ENCODE results near the gene NEAT1.
A peak's percentile ranks its signal among the peaks of the same experiment; 100 is the strongest.
"Not testable (repeated sequence)": the region's sequence is repeated elsewhere in the genome, so short reads cannot be mapped to it uniquely, and the experiment has no call there.

NEAT1 gene

GRCh38 chr11:65452806-65453490 is 30.4 kb downstream of the NEAT1 start:
- no peak for DNase-seq (ENCODE audit: low spot score in 2 of 2)
- peaks cover 47% of the 10 kb centered on the region for H3K4me1 Mint-ChIP-seq
- H3K36me3 Mint-ChIP-seq = peaks cover 36% of the 10 kb centered on the region
- no peak for ATAC-seq
- peak overlapping the region; percentile 64 for H3K27ac Mint-ChIP-seq
- H3K4me3 Mint-ChIP-seq = peak overlapping the region; percentile 94
- no peaks in the 10 kb centered on the region for H3K9me3 Mint-ChIP-seq

- peak overlapping the region; percentile 94 for H3K4me3 Mint-ChIP-seq
- peak overlapping the region; percentile 96 for H3K27ac Mint-ChIP-seq
- DNase-seq (ENCODE audit: low spot score in 2 of 2) = no peak
- H3K36me3 Mint-ChIP-seq = peaks cover 36% of the 10 kb centered on the region
- ATAC-seq = no peak
- H3K9me3 Mint-ChIP-seq = no peaks in the 10 kb centered on the region
- H3K4me1 Mint-ChIP-seq = peaks cover 37% of the 10 kb centered on the region
These were observed 31.7 kb downstream of the NEAT1 start for GRCh38 chr11:65454311-65454695.

- Mint-ChIP-seq H3K36me3 (peaks cover 33% of the 10 kb centered on the region), H3K27ac (peak overlapping the region; percentile 96), H3K4me3 (peak overlapping the region; percentile 94), H3K4me1 (peaks cover 42% of the 10 kb centered on the region), H3K9me3 (no peaks in the 10 kb centered on the region)
- peak; percentile 96 for ATAC-seq
- peak; percentile 80 to 92 for DNase-seq (ENCODE audit: low spot score in 2 of 2)
These were observed 32.3 kb downstream of the NEAT1 start for GRCh38 chr11:65454696-65455456.

- H3K4me1 Mint-ChIP-seq = peaks cover 42% of the 10 kb centered on the region
- H3K27ac Mint-ChIP-seq = peak overlapping the region; percentile 96
- no peak for DNase-seq (ENCODE audit: low spot score in 2 of 2)
- H3K36me3 Mint-ChIP-seq = peaks cover 25% of the 10 kb centered on the region
- no peaks in the 10 kb centered on the region for H3K9me3 Mint-ChIP-seq
- no peak for ATAC-seq
- peak overlapping the region; percentile 94 for H3K4me3 Mint-ChIP-seq
These were observed 33.8 kb downstream of the NEAT1 start for GRCh38 chr11:65456418-65456817.

- H3K27ac Mint-ChIP-seq = no peak overlapping the region
- peaks cover 27% of the 10 kb centered on the region for H3K36me3 Mint-ChIP-seq
- ATAC-seq (no peak), DNase-seq (ENCODE audit: low spot score in 2 of 2) (no peak)
- H3K4me1 Mint-ChIP-seq = peaks cover 28% of the 10 kb centered on the region
- H3K4me3 Mint-ChIP-seq = no peak overlapping the region
- H3K9me3 Mint-ChIP-seq = no peaks in the 10 kb centered on the region
These were observed 37.0 kb downstream of the NEAT1 start for GRCh38 chr11:65459552-65459951.

- ATAC-seq; H3K36me3 Mint-ChIP-seq; DNase-seq (ENCODE audit: low spot score in 2 of 2); H3K27ac Mint-ChIP-seq; H3K9me3 Mint-ChIP-seq; H3K4me3 Mint-ChIP-seq: not testable (repeated sequence)
- H3K4me1 Mint-ChIP-seq = peaks cover 15% of the 10 kb centered on the region
These were observed 42.9 kb downstream of the NEAT1 start for GRCh38 chr11:65465471-65465870.

- not testable (repeated sequence) for H3K27ac Mint-ChIP-seq; ATAC-seq; H3K9me3 Mint-ChIP-seq; DNase-seq (ENCODE audit: low spot score in 2 of 2); H3K4me3 Mint-ChIP-seq
- H3K36me3 Mint-ChIP-seq = peaks cover 11% of the 10 kb centered on the region
- peaks cover 30% of the 10 kb centered on the region for H3K4me1 Mint-ChIP-seq
These were observed 44.7 kb downstream of the NEAT1 start for GRCh38 chr11:65467306-65467705.

GRCh38 chr11:65468874-65469333 is 46.3 kb downstream of the NEAT1 start:
- Mint-ChIP-seq H3K27ac (peak overlapping the region; percentile 56), H3K4me3 (peak overlapping the region; percentile 22), H3K4me1 (peaks cover 30% of the 10 kb centered on the region), H3K9me3 (no peaks in the 10 kb centered on the region), H3K36me3 (peaks cover 11% of the 10 kb centered on the region)
- peak; percentile 30 to 82 for DNase-seq (ENCODE audit: low spot score in 2 of 2)
- ATAC-seq = peak; percentile 68

- DNase-seq (ENCODE audit: low spot score in 2 of 2) (no peak), ATAC-seq (no peak)
- Mint-ChIP-seq H3K9me3 (no peaks in the 10 kb centered on the region), H3K4me3 (peak overlapping the region; percentile 7), H3K36me3 (peaks cover 7% of the 10 kb centered on the region), H3K4me1 (peaks cover 30% of the 10 kb centered on the region), H3K27ac (peak overlapping the region; percentile 97)
These were observed 47.9 kb downstream of the NEAT1 start for GRCh38 chr11:65470433-65471049.

- Mint-ChIP-seq H3K27ac (peak overlapping the region; percentile 97), H3K4me1 (peaks cover 35% of the 10 kb centered on the region), H3K36me3 (peaks cover 13% of the 10 kb centered on the region), H3K4me3 (peak overlapping the region; percentile 64), H3K9me3 (no peaks in the 10 kb centered on the region)
- peak; percentile 12 for ATAC-seq
- no peak for DNase-seq (ENCODE audit: low spot score in 2 of 2)
These were observed 48.9 kb downstream of the NEAT1 start for GRCh38 chr11:65471447-65471891.

- Mint-ChIP-seq H3K36me3 (peaks cover 25% of the 10 kb centered on the region), H3K4me3 (peak overlapping the region; percentile 64), H3K4me1 (peaks cover 41% of the 10 kb centered on the region), H3K27ac (peak overlapping the region; percentile 97)
- ATAC-seq; H3K9me3 Mint-ChIP-seq; DNase-seq (ENCODE audit: low spot score in 2 of 2): not testable (repeated sequence)
These were observed 50.1 kb downstream of the NEAT1 start for GRCh38 chr11:65472588-65473277.

- no peak for ATAC-seq
These were observed 50.8 kb downstream of the NEAT1 start for GRCh38 chr11:65473278-65473860.

GRCh38 chr11:65474864-65475263 is 52.3 kb downstream of the NEAT1 start:
- Mint-ChIP-seq H3K4me3 (no peak overlapping the region), H3K36me3 (peaks cover 29% of the 10 kb centered on the region), H3K4me1 (peaks cover 38% of the 10 kb centered on the region), H3K27ac (peak overlapping the region; percentile 98), H3K9me3 (no peaks in the 10 kb centered on the region)
- DNase-seq (ENCODE audit: low spot score in 2 of 2) (no peak), ATAC-seq (no peak)

More at GRCh38 chr11:65473278-65473860, 50.8 kb downstream of the NEAT1 start:
- H3K4me3 Mint-ChIP-seq = no peak overlapping the region
- no peak for DNase-seq (ENCODE audit: low spot score in 2 of 2)
- H3K4me1 Mint-ChIP-seq = peaks cover 39% of the 10 kb centered on the region
- no peaks in the 10 kb centered on the region for H3K9me3 Mint-ChIP-seq
- peaks cover 29% of the 10 kb centered on the region for H3K36me3 Mint-ChIP-seq
- no peak overlapping the region for H3K27ac Mint-ChIP-seq

- DNase-seq (ENCODE audit: low spot score in 2 of 2) (no peak), ATAC-seq (no peak)
- peak overlapping the region; percentile 95 for H3K4me3 Mint-ChIP-seq
- H3K36me3 Mint-ChIP-seq = peaks cover 22% of the 10 kb centered on the region
- peak overlapping the region; percentile 98 for H3K27ac Mint-ChIP-seq
- no peaks in the 10 kb centered on the region for H3K9me3 Mint-ChIP-seq
- H3K4me1 Mint-ChIP-seq = peaks cover 31% of the 10 kb centered on the region
These were observed 54.1 kb downstream of the NEAT1 start for GRCh38 chr11:65476632-65477148.
